ENCODE measurements around the gene PAFAH2. TPM values are rescaled to one million over a fixed set of nuclear protein-coding genes. Genes with fewer than 3 reads are reported as not detected.
A peak's percentile ranks its signal among the peaks of the same experiment; 100 is the strongest.

The PAFAH2 gene
- total RNA-seq, 1 donor from 2014 or later, result 19.4 TPM

DNA sequence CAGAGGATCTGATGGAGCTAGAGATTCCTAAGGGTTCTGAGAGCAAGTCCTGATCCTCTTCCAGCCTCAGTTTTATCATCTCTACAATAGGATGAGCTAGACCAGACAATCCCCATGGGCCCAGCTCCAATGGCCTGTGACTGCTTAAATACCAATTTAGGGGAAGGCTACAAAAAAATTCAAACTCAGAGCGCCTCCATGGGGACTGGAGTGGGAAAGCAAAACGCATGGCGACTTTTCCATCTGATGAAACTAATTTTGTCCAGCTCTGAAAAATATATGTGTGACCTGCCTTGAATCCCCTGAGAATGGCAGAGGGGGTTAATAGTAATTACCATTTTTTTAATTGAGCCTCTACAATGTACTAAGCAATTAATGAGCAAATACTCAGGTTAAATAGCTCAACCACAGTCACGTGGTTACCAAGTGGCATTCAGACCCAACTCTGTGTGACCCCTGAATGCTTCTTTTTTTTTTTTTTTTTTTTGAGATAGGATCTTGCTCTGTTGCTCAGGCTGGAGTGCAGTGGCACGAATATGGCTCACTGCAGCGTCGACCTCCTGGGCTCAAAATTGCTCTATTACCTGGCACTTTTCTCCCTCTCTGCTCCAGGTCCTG, 32.1 kb upstream of the PAFAH2 start:
- H3K9me3 ChIP-seq, result no peaks in the 10 kb centered on the region
- DNase-seq, result no peak
- H3K4me3 ChIP-seq, result no peak overlapping the region
- TF ChIP-seq, protein P1, sequence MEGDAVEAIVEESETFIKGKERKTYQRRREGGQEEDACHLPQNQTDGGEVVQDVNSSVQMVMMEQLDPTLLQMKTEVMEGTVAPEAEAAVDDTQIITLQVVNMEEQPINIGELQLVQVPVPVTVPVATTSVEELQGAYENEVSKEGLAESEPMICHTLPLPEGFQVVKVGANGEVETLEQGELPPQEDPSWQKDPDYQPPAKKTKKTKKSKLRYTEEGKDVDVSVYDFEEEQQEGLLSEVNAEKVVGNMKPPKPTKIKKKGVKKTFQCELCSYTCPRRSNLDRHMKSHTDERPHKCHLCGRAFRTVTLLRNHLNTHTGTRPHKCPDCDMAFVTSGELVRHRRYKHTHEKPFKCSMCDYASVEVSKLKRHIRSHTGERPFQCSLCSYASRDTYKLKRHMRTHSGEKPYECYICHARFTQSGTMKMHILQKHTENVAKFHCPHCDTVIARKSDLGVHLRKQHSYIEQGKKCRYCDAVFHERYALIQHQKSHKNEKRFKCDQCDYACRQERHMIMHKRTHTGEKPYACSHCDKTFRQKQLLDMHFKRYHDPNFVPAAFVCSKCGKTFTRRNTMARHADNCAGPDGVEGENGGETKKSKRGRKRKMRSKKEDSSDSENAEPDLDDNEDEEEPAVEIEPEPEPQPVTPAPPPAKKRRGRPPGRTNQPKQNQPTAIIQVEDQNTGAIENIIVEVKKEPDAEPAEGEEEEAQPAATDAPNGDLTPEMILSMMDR (IDR thresholded peaks at IDR 0.05), result no peak
- H3K27ac ChIP-seq, result no peak overlapping the region
- peaks cover 6% of the 10 kb centered on the region for H3K4me1 ChIP-seq
- H3K36me3 ChIP-seq, result no peaks in the 10 kb centered on the region
- peaks cover 14% of the 10 kb centered on the region for H3K27me3 ChIP-seq (ENCODE audit: low read depth)
- ATAC-seq, result no peak
- intact Hi-C loops (cut with DNase I), result no loop called here

DNA sequence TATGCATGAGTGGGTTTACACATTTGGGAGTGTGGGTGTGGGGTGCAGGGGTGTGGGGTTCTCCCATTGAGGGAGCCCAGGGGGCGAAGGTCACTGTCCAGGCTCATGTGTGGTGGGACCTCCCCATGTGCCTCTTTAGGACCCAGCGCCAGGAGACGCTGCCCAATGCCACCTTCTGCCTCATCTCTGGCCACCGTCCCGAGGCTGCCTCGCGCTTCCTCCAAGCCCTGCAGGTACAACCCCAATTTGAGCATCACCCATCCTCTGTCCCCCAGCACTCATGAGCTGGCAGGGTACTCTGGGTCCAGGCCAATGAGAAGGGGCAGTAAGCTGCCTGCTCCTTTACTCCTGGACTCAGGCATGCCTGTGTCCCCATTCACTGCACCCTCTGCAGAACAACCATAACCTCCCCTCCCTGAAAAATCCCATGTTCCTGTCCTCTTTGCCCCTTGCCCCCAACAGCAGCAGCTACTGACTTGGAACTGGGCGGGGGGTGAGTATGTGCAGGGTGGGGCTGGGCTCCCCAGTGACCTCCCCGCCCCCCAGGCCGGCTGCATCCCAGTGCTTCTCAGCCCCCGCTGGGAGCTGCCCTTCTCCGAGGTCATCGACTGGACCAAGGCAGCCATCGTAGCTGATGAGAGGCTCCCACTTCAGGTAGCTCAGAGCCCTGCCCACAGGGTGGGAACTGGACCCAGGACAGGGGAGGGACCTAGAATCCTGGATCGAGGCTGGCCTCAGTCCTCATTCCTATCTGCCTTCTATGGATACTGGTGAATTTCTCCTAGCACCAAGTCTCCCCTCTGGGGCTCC, 31.4 kb upstream of the PAFAH2 start:
- Histone ChIP-seq H3K36me3 (no peaks in the 10 kb centered on the region), H3K4me1 (no peaks in the 10 kb centered on the region), H3K9me3 (no peaks in the 10 kb centered on the region), H3K27ac (no peak overlapping the region), H3K27me3 (ENCODE audit: low read depth) (peaks cover 8% of the 10 kb centered on the region), H3K4me3 (no peak overlapping the region)
- TF ChIP-seq, protein P1 (IDR thresholded peaks at IDR 0.05), result no peak
- intact Hi-C loops (cut with DNase I), result no loop called here
- DNase-seq (no peak), ATAC-seq (no peak)

DNA sequence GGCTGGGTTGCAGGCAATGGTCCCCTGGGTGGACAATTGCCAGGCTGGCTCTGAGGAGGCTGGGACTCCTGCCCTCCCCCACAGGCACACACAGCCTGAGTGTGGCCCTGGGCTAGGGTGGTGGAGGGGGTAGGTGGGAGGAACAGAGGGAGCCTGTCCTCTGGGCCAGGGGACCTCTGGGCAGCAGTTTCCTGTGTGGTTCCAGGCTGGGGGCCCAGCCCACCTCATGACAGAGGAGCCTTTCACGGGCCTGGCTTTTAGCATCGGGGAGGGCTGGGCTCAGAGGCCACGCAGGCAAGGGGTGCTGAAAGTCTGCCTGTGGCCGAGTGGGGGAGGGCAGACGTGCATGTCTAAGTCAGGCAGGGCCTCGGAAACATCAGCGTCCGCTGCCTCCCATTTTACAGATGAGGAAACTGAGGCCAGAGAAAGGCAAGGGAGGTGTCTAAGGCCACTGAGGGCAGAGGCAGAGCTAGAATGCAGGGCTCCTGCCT, 30.7 kb upstream of the PAFAH2 start:
- H3K4me3 ChIP-seq, result no peak overlapping the region
- H3K27ac ChIP-seq, result no peak overlapping the region
- no peak for ATAC-seq
- intact Hi-C loops (cut with DNase I), result no loop called here
- no peaks in the 10 kb centered on the region for H3K4me1 ChIP-seq
- H3K36me3 ChIP-seq, result no peaks in the 10 kb centered on the region
- no peak for DNase-seq
- peaks cover 4% of the 10 kb centered on the region for H3K27me3 ChIP-seq (ENCODE audit: low read depth)
- no peaks in the 10 kb centered on the region for H3K9me3 ChIP-seq
- TF ChIP-seq, protein P1 (IDR thresholded peaks at IDR 0.05), result no peak

DNA sequence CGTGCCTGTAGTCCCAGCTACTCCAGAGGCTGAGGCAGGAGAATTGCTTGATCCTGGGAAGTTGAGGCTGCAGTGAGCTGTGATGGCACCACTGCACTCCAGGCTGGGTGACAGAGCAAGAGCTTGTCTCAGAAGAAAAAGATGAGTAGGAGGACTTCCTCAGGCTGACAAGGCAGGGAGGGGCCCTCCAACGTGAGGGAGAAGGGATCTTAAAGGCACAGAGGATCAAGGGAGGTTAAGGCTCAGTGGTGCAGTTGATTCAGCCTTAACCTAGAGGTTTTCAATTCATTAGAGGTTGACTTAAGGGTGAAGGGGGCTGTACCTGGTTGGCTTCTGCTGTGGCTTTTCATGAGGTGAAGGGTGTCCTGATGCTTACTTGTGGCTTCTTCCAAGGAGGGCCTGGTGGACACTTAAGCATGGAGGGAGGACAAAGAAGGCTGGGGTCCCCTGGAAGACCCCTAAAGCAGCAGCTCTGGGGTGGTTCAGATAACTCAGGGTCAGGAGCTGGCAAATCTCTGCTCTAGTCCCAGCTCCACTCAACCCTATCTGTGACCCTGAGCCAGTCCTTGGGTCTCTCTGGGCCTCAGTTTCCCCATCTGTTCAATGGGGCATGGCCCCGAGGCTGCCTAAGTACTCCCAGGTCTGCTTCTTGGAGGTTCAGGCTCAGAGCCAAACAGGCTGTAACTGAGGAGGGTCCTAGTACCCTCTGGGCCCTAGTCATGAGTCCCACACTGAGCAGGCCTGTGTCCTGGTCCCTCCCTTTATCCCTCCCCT, 30.0 kb upstream of the PAFAH2 start:
- Histone ChIP-seq H3K4me1 (no peaks in the 10 kb centered on the region), H3K9me3 (no peaks in the 10 kb centered on the region), H3K4me3 (no peak overlapping the region), H3K36me3 (no peaks in the 10 kb centered on the region), H3K27me3 (ENCODE audit: low read depth) (peaks cover 4% of the 10 kb centered on the region), H3K27ac (no peak overlapping the region)
- intact Hi-C loops (cut with DNase I), result no loop called here
- DNase-seq (no peak), ATAC-seq (peak; percentile 31 to 42)
- TF ChIP-seq, protein P1 (IDR thresholded peaks at IDR 0.05), result no peak

DNA sequence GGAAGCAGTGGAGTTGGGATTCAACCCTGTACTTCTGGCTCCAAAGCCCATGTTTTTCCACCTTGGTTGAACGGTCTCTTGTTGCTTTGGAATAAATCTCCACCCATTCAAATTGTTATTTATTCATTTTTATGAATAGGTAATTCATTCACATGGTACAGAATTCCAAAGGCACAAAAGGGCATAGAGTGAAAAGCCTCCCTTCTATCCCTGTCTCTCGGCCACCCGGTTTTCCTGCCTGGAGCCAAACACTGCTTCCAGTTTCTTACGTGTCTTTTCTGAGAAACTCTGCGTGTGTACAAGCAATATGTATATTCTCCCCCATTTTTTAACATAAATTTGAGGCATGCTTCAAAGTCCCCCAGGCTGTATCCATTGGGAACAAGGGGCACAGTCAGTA, 27.7 kb upstream of the PAFAH2 start:
- Histone ChIP-seq H3K36me3 (no peaks in the 10 kb centered on the region), H3K9me3 (no peaks in the 10 kb centered on the region), H3K4me3 (no peak overlapping the region), H3K27me3 (ENCODE audit: low read depth) (peaks cover 4% of the 10 kb centered on the region), H3K27ac (no peak overlapping the region), H3K4me1 (no peaks in the 10 kb centered on the region)
- intact Hi-C loops (cut with DNase I), result no loop called here
- DNase-seq, result no peak
- TF ChIP-seq, protein P1 (IDR thresholded peaks at IDR 0.05), result no peak
- no peak for ATAC-seq
